ENCODE results near the gene COX6B2.
"Not testable (repeated sequence)": the region's sequence is repeated elsewhere in the genome, so short reads cannot be mapped to it uniquely, and the experiment has no call there.

The COX6B2 gene, protein sequence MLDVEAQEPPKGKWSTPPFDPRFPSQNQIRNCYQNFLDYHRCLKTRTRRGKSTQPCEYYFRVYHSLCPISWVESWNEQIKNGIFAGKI
- 0 to 0.36 (median 0.07) reads per million in 9 experiments for total RNA-seq

DNA sequence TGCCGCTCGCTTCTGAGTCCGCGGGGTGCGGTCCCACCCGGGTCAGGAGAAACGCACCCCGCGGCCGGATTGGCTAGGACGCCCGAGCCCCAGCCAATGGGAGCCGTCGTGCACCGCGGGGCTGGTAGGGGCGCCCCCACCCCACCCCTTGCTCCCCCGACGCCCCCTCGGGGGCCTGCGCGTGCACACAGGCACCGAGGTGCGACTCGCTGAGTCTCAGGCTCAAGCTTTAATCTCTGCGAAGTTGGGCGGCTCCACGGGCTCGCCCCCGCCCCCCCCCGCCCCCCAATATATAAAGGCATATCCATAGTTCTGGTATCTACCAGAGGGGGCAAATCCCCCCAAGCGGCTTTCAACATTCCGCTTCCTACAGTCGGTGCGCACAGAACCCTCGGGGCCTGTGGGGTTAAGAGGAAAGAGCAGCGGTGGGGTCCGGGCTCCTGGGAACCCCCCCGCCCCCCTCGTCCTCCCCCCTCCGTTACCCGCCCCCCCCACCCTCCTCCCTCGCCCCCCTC, at the start of gene COX6B2:
Gene COX6B2 (minus strand): TSS at position 22 of the 515 bp plus-strand sequence. CDS start 198 bp downstream, outside the sequence.
- peaks cover 17% of the 10 kb centered on the region for H3K36me3 Mint-ChIP-seq (ENCODE audit: insufficient read depth)
- no peak for DNase-seq
- H3K4me1 Mint-ChIP-seq (ENCODE audit: low read depth in 2 of 2), result peaks cover 25 to 29% of the 10 kb centered on the region in 2 donors
- H3K4me3 Mint-ChIP-seq, result peak within 1 kb of the TSS; percentile 81
- no peaks in the 10 kb centered on the region for H3K9me3 Mint-ChIP-seq
- H3K27ac Mint-ChIP-seq, result peak within 1 kb of the TSS in 1 of 2 donors; percentile 29
- no peak for ATAC-seq (replicated peaks)
- H3K27me3 Mint-ChIP-seq, result peaks cover 35 to 61% of the 10 kb centered on the region in 2 donors

DNA sequence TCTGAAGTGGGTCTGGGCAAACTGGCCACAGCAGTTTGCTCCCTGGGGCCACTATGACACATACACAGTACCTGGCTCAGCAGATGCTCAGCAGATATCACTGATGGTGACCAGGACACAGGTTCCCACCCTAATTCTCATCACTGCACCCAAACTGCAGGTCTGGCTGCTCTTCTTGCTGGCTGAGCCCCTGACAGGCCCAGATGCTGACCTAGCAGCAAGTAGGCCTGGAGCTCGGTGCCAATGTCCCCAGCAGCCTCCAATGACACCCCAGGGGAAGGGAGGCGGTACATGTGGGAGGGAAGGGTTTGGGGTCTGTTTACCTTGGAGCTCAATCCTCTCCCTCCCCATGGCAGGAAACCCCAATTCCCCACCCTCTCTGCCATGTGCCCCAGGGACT, 48.0 kb upstream of the COX6B2 start:
- H3K9me3 Mint-ChIP-seq, result no peaks in the 10 kb centered on the region
- no peaks in the 10 kb centered on the region for H3K27me3 Mint-ChIP-seq
- peaks cover 89% of the 10 kb centered on the region for H3K36me3 Mint-ChIP-seq (ENCODE audit: insufficient read depth)
- H3K4me1 Mint-ChIP-seq (ENCODE audit: low read depth in 2 of 2), result peaks cover 20 to 25% of the 10 kb centered on the region in 2 donors
- H3K4me3 Mint-ChIP-seq, result no peak overlapping the region
- peak overlapping the region in 1 of 2 donors; percentile 67 for H3K27ac Mint-ChIP-seq
- no peak for DNase-seq
- no peak for ATAC-seq (replicated peaks)

DNA sequence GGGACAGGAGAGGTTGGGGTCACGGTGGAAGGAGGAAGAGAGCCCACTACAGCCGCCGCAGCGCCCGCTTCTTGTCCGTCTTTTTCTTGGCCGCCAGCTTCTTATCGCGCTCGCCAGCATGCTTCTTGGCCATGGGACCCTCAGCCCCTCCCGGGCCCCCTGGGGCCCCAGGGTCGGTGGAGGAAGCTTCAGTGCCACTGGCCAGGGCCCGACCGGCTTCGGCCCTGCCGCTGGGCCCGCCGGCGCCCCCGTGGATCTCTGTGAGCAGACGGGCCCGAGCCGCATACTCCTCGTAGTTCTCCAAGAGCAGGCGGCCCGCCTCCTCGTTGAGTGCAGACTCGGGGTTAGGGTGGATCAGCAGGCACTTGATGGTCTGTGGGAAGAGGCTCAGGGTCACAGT, 46.9 kb upstream of the COX6B2 start:
- not testable (repeated sequence) for H3K4me3 Mint-ChIP-seq; ATAC-seq (replicated peaks); H3K27me3 Mint-ChIP-seq; H3K9me3 Mint-ChIP-seq; DNase-seq
- H3K27ac Mint-ChIP-seq, result peak overlapping the region in 1 of 2 donors; percentile 51
- H3K4me1 Mint-ChIP-seq (ENCODE audit: low read depth in 2 of 2), result peaks cover 14 to 21% of the 10 kb centered on the region in 2 donors
- H3K36me3 Mint-ChIP-seq (ENCODE audit: insufficient read depth), result peaks cover 87% of the 10 kb centered on the region

DNA sequence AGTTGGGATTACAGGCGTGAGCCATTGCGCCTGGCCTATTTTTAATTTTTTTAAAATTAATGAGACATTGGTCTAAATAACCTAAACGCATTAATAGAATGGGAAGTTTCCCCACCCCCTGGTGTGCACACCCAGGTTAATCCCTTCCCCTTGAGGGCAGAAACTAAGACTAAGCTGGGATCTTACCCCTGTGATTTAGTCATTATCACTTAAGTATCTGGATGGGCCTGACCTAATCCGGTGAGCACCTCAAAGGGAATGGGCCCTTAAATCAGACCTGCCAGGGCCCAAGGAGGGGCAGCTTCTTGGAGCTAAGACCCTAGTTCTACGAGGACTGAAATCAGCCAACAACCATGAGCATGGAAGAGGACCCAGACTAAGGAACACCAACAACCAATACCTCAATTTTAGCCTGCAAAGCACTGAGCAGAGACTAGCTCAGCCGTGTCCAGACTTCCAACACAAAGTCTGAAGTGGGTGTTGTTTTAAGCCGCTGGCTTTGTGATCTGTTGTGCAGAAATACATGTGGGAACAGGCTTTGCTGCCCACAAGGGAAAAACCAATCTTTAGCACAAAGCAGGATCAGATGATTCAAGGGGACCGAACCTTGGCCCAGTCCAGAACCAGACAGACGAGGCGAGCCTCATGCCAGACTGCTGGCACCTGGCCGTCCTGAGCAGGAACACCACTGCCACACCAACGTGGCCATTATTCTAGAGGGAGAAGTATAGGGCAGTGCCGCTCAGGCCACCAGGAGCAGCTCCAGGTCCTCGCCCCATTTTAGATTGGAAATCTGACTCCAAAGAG, 46.0 kb upstream of the COX6B2 start:
- Mint-ChIP-seq H3K4me1 (ENCODE audit: low read depth in 2 of 2) (peaks cover 5 to 12% of the 10 kb centered on the region in 2 donors), H3K27me3 (no peaks in the 10 kb centered on the region), H3K9me3 (no peaks in the 10 kb centered on the region), H3K27ac (no peak overlapping the region), H3K4me3 (no peak overlapping the region), H3K36me3 (ENCODE audit: insufficient read depth) (peaks cover 79% of the 10 kb centered on the region)
- no peak for ATAC-seq (replicated peaks)
- DNase-seq, result no peak

DNA sequence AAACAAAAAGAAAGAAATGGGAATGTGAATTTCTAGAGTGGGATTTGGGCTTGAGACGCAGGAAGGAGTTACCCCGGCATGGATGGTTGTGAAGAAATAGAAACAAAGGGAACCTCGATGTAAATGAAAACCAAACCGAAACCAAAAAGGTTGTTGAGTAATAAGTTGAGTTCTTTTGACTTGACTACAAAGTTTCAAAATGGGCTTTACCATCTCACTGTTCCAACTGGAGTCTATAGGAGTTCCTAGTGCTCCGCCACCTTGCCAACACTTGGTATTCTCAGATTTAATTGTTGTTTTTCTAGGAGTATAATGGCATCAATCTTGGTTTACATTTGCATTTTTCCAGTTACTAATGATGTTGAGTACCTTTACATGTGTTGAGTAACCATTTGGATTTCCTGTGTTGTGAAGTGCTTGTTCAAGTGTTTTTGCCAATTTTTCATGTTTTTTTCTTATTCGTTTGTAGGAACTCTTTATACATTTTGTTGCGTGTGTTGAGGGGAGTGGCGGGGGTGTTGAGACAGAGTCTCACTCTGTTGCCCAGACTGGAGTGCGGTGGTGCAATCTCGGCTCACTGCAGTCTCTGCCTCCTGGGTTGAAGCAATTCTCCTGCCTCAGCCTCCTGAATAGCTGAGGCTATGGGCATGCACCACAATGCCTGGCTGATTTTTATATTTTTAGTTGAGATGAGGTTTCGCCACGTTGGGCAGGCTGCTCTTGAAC, 43.8 kb upstream of the COX6B2 start:
- peaks cover 62% of the 10 kb centered on the region for H3K36me3 Mint-ChIP-seq (ENCODE audit: insufficient read depth)
- peak overlapping the region; percentile 5 to 72 for H3K27ac Mint-ChIP-seq
- DNase-seq (no peak), ATAC-seq (replicated peaks) (no peak)
- H3K9me3 Mint-ChIP-seq, result no peaks in the 10 kb centered on the region
- no peaks in the 10 kb centered on the region for H3K27me3 Mint-ChIP-seq
- H3K4me1 Mint-ChIP-seq (ENCODE audit: low read depth in 2 of 2), result peaks cover 5 to 10% of the 10 kb centered on the region in 2 donors
- H3K4me3 Mint-ChIP-seq, result peak overlapping the region; percentile 2 to 48

DNA sequence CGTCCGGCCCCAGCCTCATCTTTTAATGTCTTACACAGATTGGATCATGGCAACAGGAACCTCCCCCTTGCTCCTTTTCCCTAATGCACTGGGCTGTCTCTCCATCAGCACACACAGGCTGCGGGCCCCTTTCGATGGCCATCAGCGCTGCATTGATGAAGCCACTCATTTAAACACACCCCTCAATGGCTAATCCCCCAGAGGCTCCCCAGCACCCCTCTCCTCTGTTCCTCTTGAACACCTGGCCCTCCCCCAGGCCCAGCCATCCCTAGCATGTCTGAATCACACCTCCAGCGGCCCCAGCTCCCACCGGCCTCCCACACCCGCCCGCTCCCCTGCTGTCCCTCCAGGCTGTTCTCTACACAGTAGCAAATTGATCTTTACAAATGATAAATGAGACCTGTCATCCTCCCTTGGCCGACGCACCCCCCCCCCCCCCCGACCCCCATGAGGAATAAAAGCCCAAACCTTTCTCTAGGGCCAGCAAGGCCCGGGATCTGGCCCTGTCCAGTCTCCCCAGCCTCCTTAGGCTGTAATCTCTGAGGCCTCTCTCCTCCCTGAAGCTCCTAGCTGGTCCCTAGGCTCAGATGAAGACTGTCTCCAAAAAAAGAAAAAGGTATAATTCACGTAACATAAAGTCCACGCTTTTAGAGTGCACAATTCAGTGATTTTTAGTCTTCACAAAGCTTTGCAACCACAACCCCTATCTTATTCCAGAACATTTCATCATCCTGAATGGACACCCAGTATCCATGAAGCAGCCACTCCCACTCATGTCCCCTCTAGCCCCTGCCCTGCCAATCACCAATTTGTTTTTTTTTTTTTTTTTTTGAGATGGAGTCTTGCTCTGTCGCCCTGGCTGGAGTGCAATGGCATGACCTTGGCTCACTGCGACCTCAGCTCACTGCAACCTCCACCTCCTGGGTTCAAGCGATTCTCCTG, 38.6 kb upstream of the COX6B2 start:
- Mint-ChIP-seq H3K4me3 (peak overlapping the region in 1 of 2 donors; percentile 10), H3K27ac (peak overlapping the region in 1 of 2 donors; percentile 99), H3K27me3 (no peaks in the 10 kb centered on the region), H3K9me3 (no peaks in the 10 kb centered on the region), H3K36me3 (ENCODE audit: insufficient read depth) (peaks cover 52% of the 10 kb centered on the region), H3K4me1 (ENCODE audit: low read depth in 2 of 2) (peaks cover 25 to 26% of the 10 kb centered on the region in 2 donors)
- ATAC-seq (replicated peaks), result no peak
- no peak for DNase-seq

DNA sequence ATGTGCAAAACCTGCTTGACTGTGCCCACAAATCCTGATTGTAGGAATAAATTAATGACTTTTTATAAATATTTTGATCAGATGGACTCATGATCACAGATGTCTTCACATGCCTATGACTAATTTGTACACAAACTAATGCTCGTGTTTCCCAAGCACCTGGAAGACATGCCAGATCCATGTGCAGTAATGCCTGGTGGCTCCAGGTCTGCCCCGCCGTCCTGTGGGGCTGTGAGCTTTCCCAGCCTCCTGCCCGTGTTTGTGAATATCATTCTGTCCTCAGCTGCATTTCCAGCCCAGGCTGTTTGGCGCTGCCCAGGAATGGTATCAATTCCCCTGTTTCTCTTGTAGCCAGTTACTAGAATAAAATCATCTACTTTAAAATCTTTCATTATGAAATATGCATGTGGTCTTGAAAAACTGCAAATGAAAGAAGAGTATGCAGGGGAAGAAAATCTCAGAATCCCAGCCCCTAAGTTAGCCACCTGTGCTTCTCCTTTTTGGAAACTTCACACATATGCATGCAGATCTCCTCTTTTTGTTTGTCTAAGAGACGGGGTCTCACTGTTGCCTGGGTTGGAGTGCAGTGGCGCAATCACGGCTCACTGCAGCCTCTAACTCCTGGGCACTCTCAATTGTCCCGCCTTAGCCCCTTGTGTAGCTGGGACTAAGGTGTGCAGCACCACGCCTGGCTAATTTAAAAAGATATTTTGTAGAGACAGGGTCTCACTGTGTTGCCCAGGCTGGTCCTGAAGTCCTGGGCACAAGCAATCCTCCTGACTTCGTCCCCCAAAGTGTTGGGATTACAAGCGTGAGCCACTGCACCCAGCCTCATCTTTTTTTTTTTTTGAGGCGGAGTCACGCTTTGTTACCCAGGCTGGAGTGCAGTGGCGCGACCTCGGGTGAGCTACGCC, 37.4 kb upstream of the COX6B2 start:
- DNase-seq (no peak), ATAC-seq (replicated peaks) (no peak)
- H3K27me3 Mint-ChIP-seq, result no peaks in the 10 kb centered on the region
- no peak overlapping the region for H3K4me3 Mint-ChIP-seq
- H3K36me3 Mint-ChIP-seq (ENCODE audit: insufficient read depth), result peaks cover 58% of the 10 kb centered on the region
- peaks cover 33 to 34% of the 10 kb centered on the region in 2 donors for H3K4me1 Mint-ChIP-seq (ENCODE audit: low read depth in 2 of 2)
- H3K9me3 Mint-ChIP-seq, result no peaks in the 10 kb centered on the region
- peak overlapping the region in 1 of 2 donors; percentile 99 for H3K27ac Mint-ChIP-seq

DNA sequence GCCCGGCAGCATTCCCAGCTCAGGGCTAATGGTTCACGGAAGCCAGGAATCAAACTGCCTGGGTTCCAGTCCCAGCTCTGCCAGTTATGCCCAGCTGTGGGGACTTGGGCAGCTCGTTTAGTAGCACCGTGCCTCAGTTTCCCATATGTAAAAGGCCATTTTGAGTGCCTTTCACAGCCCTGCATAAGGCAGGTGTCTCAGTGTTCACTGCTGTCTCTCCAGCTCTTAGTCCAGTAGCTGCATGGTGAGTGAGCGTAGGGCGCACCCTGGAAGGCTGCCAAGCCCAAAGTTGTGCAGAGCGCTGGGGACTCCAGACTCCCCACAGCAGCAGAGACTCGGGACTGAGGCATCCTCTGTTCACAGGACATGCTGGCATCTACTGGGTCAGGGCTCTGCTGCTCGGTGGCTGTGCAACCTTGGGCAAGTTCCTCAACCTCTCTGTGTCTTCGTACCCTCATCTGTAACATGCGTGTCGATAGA, 36.7 kb upstream of the COX6B2 start:
- Mint-ChIP-seq H3K4me3 (no peak overlapping the region), H3K4me1 (ENCODE audit: low read depth in 2 of 2) (peaks cover 40 to 41% of the 10 kb centered on the region in 2 donors), H3K27ac (peak overlapping the region; percentile 84 to 99), H3K27me3 (no peaks in the 10 kb centered on the region), H3K36me3 (ENCODE audit: insufficient read depth) (peaks cover 59% of the 10 kb centered on the region), H3K9me3 (no peaks in the 10 kb centered on the region)
- ATAC-seq (replicated peaks) (no peak), DNase-seq (no peak)

DNA sequence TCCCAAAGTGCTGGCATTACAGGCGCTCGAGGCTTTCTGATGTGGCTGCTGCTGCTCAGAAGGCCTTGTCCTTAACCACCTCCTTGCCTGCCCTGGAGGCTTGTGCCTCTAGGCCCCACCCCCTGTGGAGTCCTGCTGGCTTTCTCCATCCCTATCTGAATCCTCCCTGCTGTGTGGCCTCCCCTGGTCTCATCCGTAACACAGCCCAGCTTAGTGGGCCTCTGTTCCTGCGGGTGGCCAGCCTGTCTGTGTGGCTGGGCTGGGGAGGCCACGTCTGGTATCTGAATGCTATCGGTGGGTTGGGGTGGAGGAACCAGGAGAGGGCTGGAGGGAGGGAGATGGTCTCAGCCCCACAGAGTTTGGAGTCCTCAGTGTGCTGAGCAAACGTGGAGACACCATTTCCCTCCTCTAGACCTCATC, 36.0 kb upstream of the COX6B2 start:
- no peaks in the 10 kb centered on the region for H3K9me3 Mint-ChIP-seq
- H3K36me3 Mint-ChIP-seq (ENCODE audit: insufficient read depth), result peaks cover 66% of the 10 kb centered on the region
- no peak for ATAC-seq (replicated peaks)
- H3K27ac Mint-ChIP-seq, result peak overlapping the region; percentile 84 to 99
- H3K27me3 Mint-ChIP-seq, result no peaks in the 10 kb centered on the region
- H3K4me3 Mint-ChIP-seq, result peak overlapping the region in 1 of 2 donors; percentile 97
- no peak for DNase-seq
- peaks cover 46 to 47% of the 10 kb centered on the region in 2 donors for H3K4me1 Mint-ChIP-seq (ENCODE audit: low read depth in 2 of 2)

DNA sequence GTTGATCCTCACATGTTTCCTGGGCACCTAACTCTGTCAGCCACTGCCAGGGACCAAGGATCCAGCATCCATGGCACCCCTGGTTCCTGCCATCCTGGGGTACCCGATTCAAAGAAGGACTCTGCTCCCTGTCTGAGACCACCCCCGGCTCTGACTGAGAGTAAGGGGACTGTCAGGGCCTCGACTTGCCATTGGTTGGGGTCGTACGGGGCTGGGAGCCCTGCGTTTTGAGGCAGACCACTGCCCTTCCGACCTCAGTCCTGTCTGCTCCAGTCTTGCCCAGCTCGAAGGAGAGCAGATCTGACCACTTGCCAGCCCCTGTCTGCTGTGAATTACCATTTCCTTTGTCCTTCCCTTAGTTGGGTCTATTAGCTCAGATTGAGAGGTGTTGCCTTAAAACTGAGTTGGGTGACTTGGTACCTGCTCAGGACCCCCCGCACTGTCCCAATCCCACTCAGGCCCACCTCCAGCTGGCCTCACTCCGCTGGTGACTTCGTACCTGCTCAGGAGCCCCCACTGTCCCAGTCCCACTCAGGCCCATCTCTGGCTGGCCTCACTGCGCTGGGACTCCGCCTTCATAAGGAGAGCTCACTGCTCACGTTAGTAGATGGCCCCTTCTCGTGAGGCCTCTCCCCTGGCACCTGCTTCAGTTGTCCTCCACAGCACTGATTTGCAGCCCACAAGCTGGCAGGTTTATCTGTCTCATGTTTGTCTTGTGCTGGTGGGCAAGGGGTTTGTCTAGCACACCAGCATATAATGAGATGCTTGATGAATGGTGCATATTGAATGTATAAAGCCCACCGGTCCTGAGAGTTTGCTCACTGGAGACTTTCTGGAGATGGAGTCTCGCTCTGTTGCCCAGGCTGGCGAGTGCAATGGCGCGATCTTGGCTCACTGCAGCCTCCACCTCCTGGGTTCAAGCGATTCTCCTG, 35.1 kb upstream of the COX6B2 start:
- ATAC-seq (replicated peaks), result no peak
- Mint-ChIP-seq H3K4me1 (ENCODE audit: low read depth in 2 of 2) (peaks cover 49 to 53% of the 10 kb centered on the region in 2 donors), H3K36me3 (ENCODE audit: insufficient read depth) (peaks cover 72% of the 10 kb centered on the region), H3K4me3 (peak overlapping the region; percentile 27 to 97), H3K27ac (peak overlapping the region; percentile 84 to 99), H3K27me3 (no peaks in the 10 kb centered on the region), H3K9me3 (no peaks in the 10 kb centered on the region)
- no peak for DNase-seq

Data from effector memory CD8-positive, alpha-beta T cell (primary cell).